CD4-positive, CD25-positive, alpha-beta regulatory T cell (primary cell): ENCODE data around the gene ELK3. TPM values are rescaled to one million over a fixed set of nuclear protein-coding genes. Genes with fewer than 3 reads are reported as not detected.
A peak's percentile ranks its signal among the peaks of the same experiment; 100 is the strongest.

Experiments
- ATAC-seq, 2 donors: fragments of 150-1000 bp; cut with Tn5 transposase; one replicate each; pipeline ENCODE4 v1.10.0; 2021; ENCODE audit warnings: low read depth in 2 of 2, moderate number of reproducible peaks in 2 of 2, moderate library complexity in 1 of 2
- DNase-seq, 3 donors: peaks; one replicate each; pipeline versions ENCODE4 v3.0.0 to v3.0.0-alpha.2; 2012 to 2022; ENCODE audit warnings: mixed read lengths in 1 of 3
- H3K27ac ChIP-seq: one replicate; pipeline ENCODE4 v1.7.0; 2013; ENCODE audit warnings: mild to moderate bottlenecking, low read length; ENCODE audit not compliant: insufficient read depth, poor library complexity, severe bottlenecking
- H3K27me3 ChIP-seq: one replicate; pipeline ENCODE4 v1.7.0; 2013; ENCODE audit warnings: low read length; ENCODE audit not compliant: control insufficient read depth, insufficient read depth
- H3K36me3 ChIP-seq: one replicate; pipeline ENCODE4 v1.7.0; 2013; ENCODE audit warnings: mild to moderate bottlenecking, low read length, moderate library complexity; ENCODE audit not compliant: control insufficient read depth, insufficient read depth
- H3K4me1 ChIP-seq: 2 replicates; pipeline ENCODE4 v1.7.0; 2013; ENCODE audit warnings: mild to moderate bottlenecking, low read length; ENCODE audit not compliant: insufficient read depth, control insufficient read depth, poor library complexity, severe bottlenecking
- H3K4me3 ChIP-seq: one replicate; pipeline ENCODE4 v1.7.0; 2013; ENCODE audit warnings: low read depth, mild to moderate bottlenecking, low read length, moderate library complexity
- H3K9me3 ChIP-seq, 2 experiments: 1 replicate in 1 of 2; 2 replicates in 1 of 2; pipeline ENCODE4 v1.7.0; 2013; ENCODE audit warnings: low read length in 2 of 2, mild to moderate bottlenecking in 1 of 2, moderate library complexity in 1 of 2; ENCODE audit not compliant: control insufficient read depth in 2 of 2
- H3K27ac Mint-ChIP-seq, 3 donors: one replicate each; pipeline ENCODE4 v1.8.0; 2020 to 2022; ENCODE audit warnings: mild to moderate bottlenecking in 3 of 3, mixed read lengths in 3 of 3, moderate library complexity in 2 of 3
- H3K27me3 Mint-ChIP-seq: one replicate; pipeline ENCODE4 v1.8.0; 2022; ENCODE audit warnings: mild to moderate bottlenecking, mixed read lengths
- H3K36me3 Mint-ChIP-seq: one replicate; pipeline ENCODE4 v1.8.0; 2020; ENCODE audit warnings: mixed read lengths
- H3K4me1 Mint-ChIP-seq, 4 donors: one replicate each; pipeline ENCODE4 v1.8.0; 2020 to 2022; ENCODE audit warnings: mixed read lengths in 4 of 4, mild to moderate bottlenecking in 1 of 4
- H3K4me3 Mint-ChIP-seq, 4 donors: one replicate each; pipeline ENCODE4 v1.8.0; 2020 to 2022; ENCODE audit warnings: mild to moderate bottlenecking in 4 of 4, mixed read lengths in 4 of 4, moderate library complexity in 3 of 4
- H3K9me3 Mint-ChIP-seq, 7 donors: one replicate each; pipeline ENCODE4 v1.8.0; 2020 to 2022; ENCODE audit warnings: mixed read lengths in 7 of 7, mild to moderate bottlenecking in 3 of 7, moderate library complexity in 2 of 7
- polyA plus RNA-seq, 4 donors: library from polyadenylated mRNA; unstranded; fragments of 300-500 nt; fragmentation: Illumina TruSeq; gene quantifications; one replicate each; pipeline ENCODE4 v1.2.3, GENCODE V29; 2021
- total RNA-seq: library from RNA; stranded (reverse); gene quantifications from one replicate; pipeline ENCODE4 v1.2.3, GENCODE V29; 2022

The ELK3 gene
- total and polyA plus RNA-seq, 5 donors from 2014 or later: 33.4 to 84.7 (median 39.3) TPM

DNA sequence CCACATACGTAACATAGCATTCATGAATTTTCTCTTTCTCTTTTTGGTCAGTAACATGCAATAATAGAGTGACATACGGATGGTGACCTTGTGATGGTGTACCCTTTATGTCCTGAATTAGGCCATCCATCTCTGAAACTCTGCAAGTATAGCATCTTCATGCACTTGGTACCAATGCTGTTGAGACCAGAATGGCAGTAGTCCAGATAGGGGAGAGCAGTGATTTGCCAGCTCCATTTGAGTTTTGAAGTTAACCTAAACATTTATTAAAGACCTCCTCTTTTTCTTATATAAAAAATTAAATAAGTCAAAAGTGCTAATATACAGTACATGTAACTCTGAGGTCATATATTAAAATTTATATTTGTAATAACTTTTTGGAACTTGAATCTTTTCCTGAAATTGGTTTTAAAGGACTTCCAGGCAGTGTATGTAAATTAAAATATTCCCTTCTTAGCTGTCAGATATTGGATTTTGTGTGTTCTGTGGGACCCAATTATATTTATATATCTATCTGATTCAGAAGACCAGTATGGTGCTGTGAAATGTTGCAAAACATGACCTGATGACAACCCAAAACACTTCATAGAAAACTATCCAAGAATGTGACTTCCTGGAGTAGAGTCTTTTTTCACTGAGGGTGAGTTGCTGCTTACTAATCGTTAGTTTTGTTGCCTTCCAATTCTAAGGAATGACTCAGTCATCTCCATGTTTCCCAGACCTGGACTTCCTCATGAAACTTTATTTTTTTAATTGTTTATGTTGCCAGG is 3.5 kb downstream of the ELK3 start:
- Mint-ChIP-seq H3K27ac (peak overlapping the region; percentile 91 to 99 (median 97)), H3K27me3 (peaks cover 9% of the 10 kb centered on the region), H3K9me3 (no peaks in the 10 kb centered on the region), H3K36me3 (peaks cover 6% of the 10 kb centered on the region), H3K4me1 (peaks cover 31 to 75% (median 51%) of the 10 kb centered on the region in 4 donors), H3K4me3 (peak overlapping the region; percentile 97 to 100 (median 98))
- no peaks in the 10 kb centered on the region for H3K9me3 ChIP-seq
- H3K27ac ChIP-seq: peak overlapping the region; percentile 87
- H3K4me3 ChIP-seq: peak overlapping the region; percentile 92
- DNase-seq (no peak), ATAC-seq (no peak)
- peaks cover 72% of the 10 kb centered on the region for H3K4me1 ChIP-seq
- no peaks in the 10 kb centered on the region for H3K27me3 ChIP-seq
- no peaks in the 10 kb centered on the region for H3K36me3 ChIP-seq

DNA sequence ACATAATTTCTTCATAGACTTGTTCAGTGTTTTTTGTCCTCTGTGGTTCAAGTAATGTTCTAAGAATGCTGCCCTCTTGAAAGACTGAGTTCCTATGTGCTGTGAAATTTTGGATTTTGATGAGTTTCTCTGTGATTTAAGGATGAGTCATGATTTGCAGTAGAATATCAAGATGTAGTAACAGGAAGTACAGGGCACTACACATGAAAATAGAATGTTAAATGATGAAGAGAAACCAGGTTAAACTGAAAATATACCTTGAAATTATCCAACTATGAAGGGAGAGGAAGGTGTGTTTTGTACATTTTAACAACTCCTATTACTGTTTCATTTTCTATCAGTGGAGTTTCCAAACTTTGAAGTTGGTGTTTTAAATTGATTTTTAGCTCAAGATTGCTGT is 4.8 kb downstream of the ELK3 start:
- H3K4me3 Mint-ChIP-seq: peak overlapping the region; percentile 72 to 99 (median 86)
- peaks cover 5% of the 10 kb centered on the region for H3K27me3 Mint-ChIP-seq
- H3K4me1 Mint-ChIP-seq: peaks cover 36 to 77% (median 57%) of the 10 kb centered on the region in 4 donors
- peaks cover 65% of the 10 kb centered on the region for H3K4me1 ChIP-seq
- no peaks in the 10 kb centered on the region for H3K27me3 ChIP-seq
- DNase-seq: peak in 2 of 3 donors; percentile 38 to 68
- H3K27ac ChIP-seq: peak overlapping the region; percentile 87
- no peaks in the 10 kb centered on the region for H3K9me3 ChIP-seq
- peak overlapping the region; percentile 92 for H3K4me3 ChIP-seq
- H3K9me3 Mint-ChIP-seq: no peaks in the 10 kb centered on the region
- peak; percentile 48 to 57 for ATAC-seq
- H3K36me3 ChIP-seq: no peaks in the 10 kb centered on the region
- H3K36me3 Mint-ChIP-seq: peaks cover 10% of the 10 kb centered on the region
- peak overlapping the region; percentile 52 to 91 (median 89) for H3K27ac Mint-ChIP-seq

- Histone ChIP-seq H3K27me3 (no peaks in the 10 kb centered on the region), H3K36me3 (no peaks in the 10 kb centered on the region), H3K9me3 (no peaks in the 10 kb centered on the region), H3K4me1 (peaks cover 68% of the 10 kb centered on the region), H3K27ac (peak overlapping the region; percentile 87), H3K4me3 (peak overlapping the region; percentile 92)
- ATAC-seq: no peak
- Mint-ChIP-seq H3K9me3 (no peaks in the 10 kb centered on the region), H3K4me1 (peaks cover 40 to 82% (median 61%) of the 10 kb centered on the region in 4 donors), H3K27me3 (peaks cover 5% of the 10 kb centered on the region), H3K4me3 (peak overlapping the region; percentile 72 to 99 (median 86)), H3K36me3 (peaks cover 10% of the 10 kb centered on the region), H3K27ac (peak overlapping the region; percentile 52 to 91 (median 89))
- DNase-seq: no peak
Observed at GRCh38 chr12:96199464-96199863, 5.3 kb downstream of the ELK3 start.

- Mint-ChIP-seq H3K4me3 (peak overlapping the region in 3 of 4 donors; percentile 2 to 76 (median 18)), H3K27ac (peak overlapping the region; percentile 37 to 55 (median 50)), H3K27me3 (no peaks in the 10 kb centered on the region), H3K36me3 (peaks cover 10% of the 10 kb centered on the region), H3K9me3 (no peaks in the 10 kb centered on the region), H3K4me1 (peaks cover 50 to 92% (median 71%) of the 10 kb centered on the region in 4 donors)
- H3K4me3 ChIP-seq: no peak overlapping the region
- ATAC-seq: no peak
- H3K9me3 ChIP-seq: no peaks in the 10 kb centered on the region
- DNase-seq: no peak
- H3K36me3 ChIP-seq: no peaks in the 10 kb centered on the region
- peaks cover 77% of the 10 kb centered on the region for H3K4me1 ChIP-seq
- H3K27ac ChIP-seq: no peak overlapping the region
- H3K27me3 ChIP-seq: no peaks in the 10 kb centered on the region
Observed at GRCh38 chr12:96201272-96202227, 7.4 kb downstream of the ELK3 start.

DNA sequence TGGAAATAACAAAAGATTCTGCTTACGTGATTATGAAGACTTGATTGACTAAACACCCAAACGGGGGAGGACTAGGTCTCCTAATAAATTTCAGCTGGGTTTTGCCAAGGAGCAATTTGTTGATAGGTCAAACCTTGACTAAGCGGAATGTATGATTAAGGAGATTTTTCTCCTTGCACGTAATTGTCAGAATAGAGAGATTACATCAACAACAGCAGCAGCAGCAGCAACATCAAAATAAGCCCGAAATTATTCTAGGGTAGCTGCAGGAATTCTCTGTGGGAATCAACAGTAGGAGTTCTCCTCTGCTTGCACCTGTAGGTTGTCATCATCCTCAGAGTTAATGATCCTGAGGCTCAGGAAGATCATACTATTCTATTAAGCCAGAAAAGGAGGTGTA is 10.2 kb downstream of the ELK3 start:
- H3K9me3 ChIP-seq: no peaks in the 10 kb centered on the region
- no peaks in the 10 kb centered on the region for H3K27me3 ChIP-seq
- H3K4me1 ChIP-seq: peaks cover 77% of the 10 kb centered on the region
- Mint-ChIP-seq H3K9me3 (no peaks in the 10 kb centered on the region), H3K4me3 (peak overlapping the region; percentile 9 to 84 (median 39)), H3K36me3 (peaks cover 10% of the 10 kb centered on the region), H3K27ac (peak overlapping the region; percentile 84 to 91 (median 89)), H3K4me1 (peaks cover 44 to 94% (median 75%) of the 10 kb centered on the region in 4 donors), H3K27me3 (no peaks in the 10 kb centered on the region)
- no peak for DNase-seq
- no peak overlapping the region for H3K27ac ChIP-seq
- ATAC-seq: no peak
- H3K4me3 ChIP-seq: peak overlapping the region; percentile 73
- no peaks in the 10 kb centered on the region for H3K36me3 ChIP-seq

- ATAC-seq: peak; percentile 54 to 56
- peak in 2 of 3 donors; percentile 65 to 82 for DNase-seq
- Mint-ChIP-seq H3K4me1 (peaks cover 43 to 98% (median 81%) of the 10 kb centered on the region in 4 donors), H3K9me3 (no peaks in the 10 kb centered on the region), H3K27me3 (no peaks in the 10 kb centered on the region), H3K27ac (peak overlapping the region; percentile 84 to 91 (median 89)), H3K4me3 (peak overlapping the region; percentile 78 to 90 (median 86)), H3K36me3 (peaks cover 14% of the 10 kb centered on the region)
- Histone ChIP-seq H3K27me3 (no peaks in the 10 kb centered on the region), H3K4me1 (peaks cover 80% of the 10 kb centered on the region), H3K9me3 (no peaks in the 10 kb centered on the region), H3K27ac (peak overlapping the region; percentile 69), H3K36me3 (no peaks in the 10 kb centered on the region), H3K4me3 (peak overlapping the region; percentile 73)
Observed at GRCh38 chr12:96205908-96206307, 11.7 kb downstream of the ELK3 start.

DNA sequence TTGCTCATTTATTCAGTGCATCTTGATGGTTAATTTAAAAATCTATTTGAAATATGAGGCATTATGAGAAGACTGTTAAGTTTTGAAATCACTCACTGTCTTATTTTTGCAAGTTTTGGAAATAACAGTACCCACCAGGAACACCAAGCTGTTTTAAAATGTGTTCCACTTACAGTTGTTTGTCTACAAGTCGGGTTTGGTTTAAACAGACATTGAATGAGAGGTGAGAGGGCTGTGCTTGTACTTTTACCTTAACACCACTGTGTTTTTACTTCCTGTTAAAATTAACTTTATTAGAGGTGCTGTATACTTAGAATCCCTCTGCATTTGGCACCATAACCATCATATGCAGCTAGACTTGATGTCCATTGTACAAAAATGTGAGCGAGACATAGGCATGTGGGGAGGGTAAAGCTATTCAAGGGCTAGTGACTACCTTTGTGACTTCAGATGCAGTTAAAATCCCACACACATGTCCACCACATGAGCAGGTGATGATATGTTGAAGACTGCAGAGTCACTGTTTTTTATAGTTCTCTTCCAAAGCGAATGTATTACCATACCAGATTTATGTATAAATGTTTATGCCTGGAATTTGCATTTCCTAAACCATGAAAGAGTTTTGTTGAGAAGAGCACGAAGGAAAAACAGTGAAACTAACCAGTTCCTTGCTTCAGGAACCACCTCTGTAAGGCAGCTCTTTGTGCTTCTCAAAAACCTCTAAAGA is 12.9 kb downstream of the ELK3 start:
- H3K4me1 Mint-ChIP-seq: peaks cover 50 to 98% (median 81%) of the 10 kb centered on the region in 4 donors
- H3K4me3 Mint-ChIP-seq: peak overlapping the region; percentile 78 to 90 (median 86)
- H3K9me3 ChIP-seq: no peaks in the 10 kb centered on the region
- peak overlapping the region; percentile 73 for H3K4me3 ChIP-seq
- peak overlapping the region; percentile 83 to 91 (median 89) for H3K27ac Mint-ChIP-seq
- H3K36me3 ChIP-seq: no peaks in the 10 kb centered on the region
- no peaks in the 10 kb centered on the region for H3K27me3 ChIP-seq
- H3K27me3 Mint-ChIP-seq: no peaks in the 10 kb centered on the region
- ATAC-seq: no peak
- peaks cover 10% of the 10 kb centered on the region for H3K36me3 Mint-ChIP-seq
- peak overlapping the region; percentile 69 for H3K27ac ChIP-seq
- peak in 1 of 3 donors; percentile 44 for DNase-seq
- H3K4me1 ChIP-seq: peaks cover 85% of the 10 kb centered on the region
- H3K9me3 Mint-ChIP-seq: no peaks in the 10 kb centered on the region
